HepG2 (cell line): ENCODE results near the gene CBFA2T2. TPM values are rescaled to one million over a fixed set of nuclear protein-coding genes. Genes with fewer than 3 reads are reported as not detected.

Experiments
- ATAC-seq: fragments of 200-7000 bp; cut with Tn5 transposase; 3 replicates; pipeline ENCODE4 v1.9.1; 2020; ENCODE audit warnings: mild to moderate bottlenecking, moderate library complexity
- BruUV-seq: library from RNA; stranded (reverse); fragments of 400-500 nt; replicated peaks from 2 replicates; lab custom pipeline; 2021; lab: Mats Ljungman, UMichigan
- CTCF ChIA-PET: fragments of 300-600 bp; formaldehyde crosslinking; extraction: SDS; loops from one replicate; lab custom pipeline; 2021; ENCODE audit warnings: low total read pairs, inconsistent platforms, low intra/inter-chr PET ratio; lab: Yijun Ruan, JAX
- POLR2A ChIA-PET: fragments of 350-600 bp; sonication (Branson Sonifier 250); formaldehyde crosslinking; loops from one replicate; lab custom pipeline; 2020; ENCODE audit warnings: antibody characterized with exemption, inconsistent platforms; lab: Yijun Ruan, JAX
- DNase-seq: peaks from one replicate; pipeline ENCODE4 v3.0.0-alpha.2; 2015; ENCODE audit warnings: low spot score
- FAIRE-seq: peaks from 3 replicates; lab custom pipeline; 2011; peaks lifted over from hg19 to GRCh38; lab: Jason Lieb, UNC
- H2AFZ ChIP-seq: one replicate; pipeline ENCODE4 v1.6.1; 2011; ENCODE audit warnings: low read length, inconsistent platforms
- H3K27ac ChIP-seq: fragments of 300-600 bp; 3 replicates; pipeline ENCODE4 v1.8.0; 2011; ENCODE audit warnings: mixed run types, mild to moderate bottlenecking, mixed read lengths, low read length, inconsistent platforms; ENCODE audit not compliant: insufficient read depth; ENCODE audit errors: extremely low read length
- H3K27me3 ChIP-seq, 2 experiments: fragments of 200-600 bp in 1 of 2; 2 replicates in 1 of 2; 3 replicates in 1 of 2; pipeline versions ENCODE4 v1.6.0 to v1.8.0; 2011; ENCODE audit warnings: low read length in 2 of 2, mild to moderate bottlenecking in 2 of 2, moderate library complexity in 2 of 2, inconsistent platforms in 1 of 2; ENCODE audit not compliant: insufficient read depth in 2 of 2, control insufficient read depth in 1 of 2
- H3K36me3 ChIP-seq, 2 experiments: fragments of 200-600 bp in 1 of 2; replicated peaks in 1 of 2; 2 replicates in 1 of 2; 3 replicates in 1 of 2; pipeline versions ENCODE4 v1.5.1 to v1.8.0; 2011; ENCODE audit warnings: low read length in 2 of 2, inconsistent platforms in 1 of 2; ENCODE audit not compliant: insufficient read depth in 2 of 2, control insufficient read depth in 1 of 2
- H3K4me1 ChIP-seq: 2 replicates; pipeline ENCODE4 v1.5.1; 2012; ENCODE audit warnings: low read length, inconsistent platforms; ENCODE audit not compliant: insufficient read depth
- H3K4me2 ChIP-seq: 2 replicates; pipeline ENCODE4 v1.6.0; 2011; ENCODE audit warnings: low read depth, low read length, inconsistent platforms
- H3K4me3 ChIP-seq, 3 experiments: fragments of 200-600 bp in 1 of 3; sonication (generic), shearing (Covaris generic) in 1 of 3; replicated peaks in 1 of 3; 2 replicates each; pipeline ENCODE4 v1.5.1; 2011 to 2016; ENCODE audit warnings: low read length in 3 of 3, inconsistent platforms in 2 of 3, low read depth in 2 of 3, mild to moderate bottlenecking in 2 of 3, control low read depth in 1 of 3, mixed read lengths in 1 of 3; ENCODE audit not compliant: insufficient read depth in 1 of 3
- H3K79me2 ChIP-seq: one replicate; pipeline ENCODE4 v1.6.1; 2011; ENCODE audit warnings: low read length, inconsistent platforms; ENCODE audit not compliant: insufficient read depth
- H3K9ac ChIP-seq: 2 replicates; pipeline ENCODE4 v1.6.0; 2011; ENCODE audit warnings: mild to moderate bottlenecking, low read depth, low read length, inconsistent platforms; ENCODE audit not compliant: insufficient read depth
- H3K9me3 ChIP-seq: 2 replicates; pipeline ENCODE4 v1.5.1; 2012; ENCODE audit warnings: mild to moderate bottlenecking, low read length
- H4K20me1 ChIP-seq: 2 replicates; pipeline ENCODE4 v1.6.0; 2011; ENCODE audit warnings: inconsistent platforms, mild to moderate bottlenecking, low read length, moderate library complexity; ENCODE audit not compliant: insufficient read depth
- CEBPB ChIP-seq: IDR thresholded peaks from 2 replicates; pipeline ENCODE4 v1.6.1; 2011; ENCODE audit warnings: low read depth, low read length, improper control_type of control experiment, borderline replicate concordance
- PTBP1 ChIP-seq: fragments of 200-400 bp; formaldehyde crosslinking; IDR thresholded peaks from 2 replicates; pipeline ENCODE4 v1.6.1; 2018; ENCODE audit warnings: low read length, low read depth; ENCODE audit not compliant: poor library complexity, severe bottlenecking
- RFXANK ChIP-seq: IDR thresholded peaks from 2 replicates; pipeline ENCODE4 v1.6.1; 2016
- SIX4 ChIP-seq: sonication (generic); formaldehyde crosslinking; IDR thresholded peaks from 2 replicates; pipeline ENCODE4 v1.4.0; 2020; ENCODE audit warnings: missing genetic modification reagents
- XRCC5 ChIP-seq: fragments of 200-400 bp; formaldehyde crosslinking; optimal IDR thresholded peaks from 2 replicates; pipeline ENCODE3; 2017; ENCODE audit warnings: mild to moderate bottlenecking, low read length
- ZMYM2 ChIP-seq: sonication (generic); formaldehyde crosslinking; IDR thresholded peaks from 2 replicates; pipeline ENCODE4 v1.8.0; 2022; ENCODE audit warnings: mild to moderate bottlenecking, missing genetic modification reagents
- ZMYM3 ChIP-seq: sonication (generic); formaldehyde crosslinking; IDR thresholded peaks from 2 replicates; pipeline ENCODE4 v1.5.1; 2020; ENCODE audit warnings: mild to moderate bottlenecking, missing genetic modification reagents
- ZNF205 ChIP-seq: IDR thresholded peaks from 2 replicates; pipeline ENCODE4 v1.6.1; 2018; ENCODE audit warnings: missing biosample characterization, missing genetic modification reagents
- ZNF775 ChIP-seq: sonication (generic); formaldehyde crosslinking; IDR thresholded peaks from 2 replicates; pipeline ENCODE4 v1.4.0; 2020; ENCODE audit warnings: missing genetic modification reagents, mild to moderate bottlenecking, moderate library complexity, borderline replicate concordance
- ZNF83 ChIP-seq: sonication (generic); formaldehyde crosslinking; IDR thresholded peaks from 2 replicates; pipeline ENCODE4 v1.4.0; 2020; ENCODE audit warnings: missing genetic modification reagents, mild to moderate bottlenecking, borderline replicate concordance
- ZSCAN25 ChIP-seq: sonication (generic); formaldehyde crosslinking; IDR thresholded peaks from 2 replicates; pipeline ENCODE4 v1.8.0; 2022; ENCODE audit warnings: mild to moderate bottlenecking, missing genetic modification reagents
- WGBS: methylation state at CpG from one replicate; pipeline ENCODE4 v1.1.6; 2017; ENCODE audit warnings: low lambda C conversion rate; 5-methylcytosine and 5-hydroxymethylcytosine counted together
- in situ Hi-C: cut with HindIII; loops from 2 replicates; pipeline ENCODE4 v1.10.0; 2017; ENCODE audit warnings: low pct_unique_long_range_greater_than_20kb; ENCODE audit not compliant: extremely low pct_ligation_motif_present
- intact Hi-C: fragments of 100-400 bp; cut with micrococcal nuclease; formaldehyde crosslinking; loops from one replicate; pipeline ENCODE4 v1.10.0; 2022; ENCODE audit not compliant: unreplicated experiment
- polyA plus RNA-seq, 8 experiments: library from polyadenylated mRNA; depleted of rRNA in 3 of 8; stranded (reverse) in 7 of 8; unstranded in 1 of 8; fragments of >200 nt; fragmentation: Illumina TruSeq in 4 of 8; extraction: Trizol in 4 of 8; gene quantifications; 2 replicates each; pipeline versions ENCODE4 v1.2.1 to v1.2.3, GENCODE V29; 2011 to 2016; ENCODE audit warnings: low read depth in 4 of 8, missing spikeins in 1 of 8, mixed read lengths in 1 of 8; ENCODE audit not compliant: insufficient read depth in 1 of 8
- total RNA-seq, 5 experiments: library from RNA; depleted of rRNA; stranded (reverse); fragments of >200 nt; fragmentation: Illumina TruSeq; extraction: Trizol; gene quantifications; 2 replicates each; pipeline ENCODE4 v1.2.3, GENCODE V29; 2016; ENCODE audit warnings: low read depth in 1 of 5
- TF ChIP-seq, protein P1 (sequence below): sonication (generic); formaldehyde crosslinking; conservative IDR thresholded peaks from 2 replicates; pipeline ENCODE4 v1.4.0; 2020; ENCODE audit warnings: missing genetic modification reagents
- TF ChIP-seq, protein P2 (sequence below): sonication (generic); formaldehyde crosslinking; IDR thresholded peaks from 2 replicates; pipeline ENCODE4 v1.5.1; 2020; ENCODE audit warnings: mild to moderate bottlenecking, missing genetic modification reagents, borderline replicate concordance
- TF ChIP-seq, protein P3 (sequence below): sonication (generic); formaldehyde crosslinking; IDR thresholded peaks from 2 replicates; pipeline ENCODE4 v1.8.0; 2022; ENCODE audit warnings: mild to moderate bottlenecking, missing genetic modification reagents; ENCODE audit not compliant: insufficient replicate concordance
- TF ChIP-seq, protein P4 (sequence below): IDR thresholded peaks from 2 replicates; pipeline ENCODE4 v1.6.1; 2012; ENCODE audit warnings: inconsistent platforms
- TF ChIP-seq, protein P5 (sequence below): IDR thresholded peaks from 2 replicates; pipeline ENCODE4 v1.6.1; 2016; ENCODE audit warnings: low read depth, control low read depth

The CBFA2T2 gene
- total and polyA plus RNA-seq, 2 of the 13 experiments (the other 11 are each of a cell fraction or from before 2014, with no cell fraction given): 6.3 to 21.2 TPM

DNA sequence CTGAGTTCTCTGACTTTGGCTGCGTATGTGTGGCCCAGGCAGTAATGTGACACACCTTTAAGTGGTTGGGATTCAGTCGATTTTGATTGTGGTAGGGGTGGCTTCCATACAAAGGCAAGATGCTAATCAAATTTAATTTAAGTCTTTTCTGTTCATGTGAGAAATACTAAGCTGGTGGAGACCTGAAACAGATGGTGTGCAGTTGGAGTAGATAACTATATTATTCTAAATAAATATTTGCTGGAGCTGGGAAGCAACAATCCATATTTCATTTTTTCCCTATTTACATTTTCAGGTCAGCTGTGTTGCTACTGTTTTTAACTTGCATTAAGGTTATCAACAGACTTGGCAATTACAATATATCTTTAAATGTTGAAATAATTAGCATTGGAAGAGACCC, 104.8 kb downstream of the CBFA2T2 start:
- H3K4me3 ChIP-seq: no peak overlapping the region
- CTCF ChIA-PET: no interaction called here
- no TSS peak for BruUV-seq
- TF ChIP-seq SIX4 (CRISPR knock-in tag) (no peak), ZSCAN25 (CRISPR knock-in tag) (no peak), XRCC5 (no peak), ZNF83 (CRISPR knock-in tag) (no peak), ZMYM2 (CRISPR knock-in tag) (no peak), PTBP1 (no peak), ZMYM3 (no peak), ZNF205 (CRISPR knock-in tag) (no peak), ZNF775 (CRISPR knock-in tag) (no peak), CEBPB (no peak), RFXANK (no peak)
- TF ChIP-seq, protein P1, sequence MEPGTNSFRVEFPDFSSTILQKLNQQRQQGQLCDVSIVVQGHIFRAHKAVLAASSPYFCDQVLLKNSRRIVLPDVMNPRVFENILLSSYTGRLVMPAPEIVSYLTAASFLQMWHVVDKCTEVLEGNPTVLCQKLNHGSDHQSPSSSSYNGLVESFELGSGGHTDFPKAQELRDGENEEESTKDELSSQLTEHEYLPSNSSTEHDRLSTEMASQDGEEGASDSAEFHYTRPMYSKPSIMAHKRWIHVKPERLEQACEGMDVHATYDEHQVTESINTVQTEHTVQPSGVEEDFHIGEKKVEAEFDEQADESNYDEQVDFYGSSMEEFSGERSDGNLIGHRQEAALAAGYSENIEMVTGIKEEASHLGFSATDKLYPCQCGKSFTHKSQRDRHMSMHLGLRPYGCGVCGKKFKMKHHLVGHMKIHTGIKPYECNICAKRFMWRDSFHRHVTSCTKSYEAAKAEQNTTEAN (CRISPR knock-in tag): no peak
- TF ChIP-seq, protein P2, sequence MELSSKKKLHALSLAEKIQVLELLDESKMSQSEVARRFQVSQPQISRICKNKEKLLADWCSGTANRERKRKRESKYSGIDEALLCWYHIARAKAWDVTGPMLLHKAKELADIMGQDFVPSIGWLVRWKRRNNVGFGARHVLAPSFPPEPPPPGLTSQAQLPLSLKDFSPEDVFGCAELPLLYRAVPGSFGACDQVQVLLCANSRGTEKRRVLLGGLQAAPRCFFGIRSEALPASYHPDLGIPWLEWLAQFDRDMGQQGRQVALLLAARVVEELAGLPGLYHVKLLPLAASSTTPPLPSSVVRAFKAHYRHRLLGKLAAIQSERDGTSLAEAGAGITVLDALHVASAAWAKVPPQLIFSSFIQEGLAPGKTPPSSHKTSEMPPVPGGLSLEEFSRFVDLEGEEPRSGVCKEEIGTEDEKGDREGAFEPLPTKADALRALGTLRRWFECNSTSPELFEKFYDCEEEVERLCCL: no peak
- TF ChIP-seq, protein P3, sequence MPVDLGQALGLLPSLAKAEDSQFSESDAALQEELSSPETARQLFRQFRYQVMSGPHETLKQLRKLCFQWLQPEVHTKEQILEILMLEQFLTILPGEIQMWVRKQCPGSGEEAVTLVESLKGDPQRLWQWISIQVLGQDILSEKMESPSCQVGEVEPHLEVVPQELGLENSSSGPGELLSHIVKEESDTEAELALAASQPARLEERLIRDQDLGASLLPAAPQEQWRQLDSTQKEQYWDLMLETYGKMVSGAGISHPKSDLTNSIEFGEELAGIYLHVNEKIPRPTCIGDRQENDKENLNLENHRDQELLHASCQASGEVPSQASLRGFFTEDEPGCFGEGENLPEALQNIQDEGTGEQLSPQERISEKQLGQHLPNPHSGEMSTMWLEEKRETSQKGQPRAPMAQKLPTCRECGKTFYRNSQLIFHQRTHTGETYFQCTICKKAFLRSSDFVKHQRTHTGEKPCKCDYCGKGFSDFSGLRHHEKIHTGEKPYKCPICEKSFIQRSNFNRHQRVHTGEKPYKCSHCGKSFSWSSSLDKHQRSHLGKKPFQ (CRISPR knock-in tag): no peak
- TF ChIP-seq, protein P4, sequence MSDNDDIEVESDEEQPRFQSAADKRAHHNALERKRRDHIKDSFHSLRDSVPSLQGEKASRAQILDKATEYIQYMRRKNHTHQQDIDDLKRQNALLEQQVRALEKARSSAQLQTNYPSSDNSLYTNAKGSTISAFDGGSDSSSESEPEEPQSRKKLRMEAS: no peak
- TF ChIP-seq, protein P5, sequence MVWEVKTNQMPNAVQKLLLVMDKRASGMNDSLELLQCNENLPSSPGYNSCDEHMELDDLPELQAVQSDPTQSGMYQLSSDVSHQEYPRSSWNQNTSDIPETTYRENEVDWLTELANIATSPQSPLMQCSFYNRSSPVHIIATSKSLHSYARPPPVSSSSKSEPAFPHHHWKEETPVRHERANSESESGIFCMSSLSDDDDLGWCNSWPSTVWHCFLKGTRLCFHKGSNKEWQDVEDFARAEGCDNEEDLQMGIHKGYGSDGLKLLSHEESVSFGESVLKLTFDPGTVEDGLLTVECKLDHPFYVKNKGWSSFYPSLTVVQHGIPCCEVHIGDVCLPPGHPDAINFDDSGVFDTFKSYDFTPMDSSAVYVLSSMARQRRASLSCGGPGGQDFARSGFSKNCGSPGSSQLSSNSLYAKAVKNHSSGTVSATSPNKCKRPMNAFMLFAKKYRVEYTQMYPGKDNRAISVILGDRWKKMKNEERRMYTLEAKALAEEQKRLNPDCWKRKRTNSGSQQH: no peak
- H3K27ac ChIP-seq: no peak overlapping the region
- in situ Hi-C loops (no loop called here), intact Hi-C loops (no loop called here)
- no peak for ATAC-seq
- H3K36me3 ChIP-seq: peaks cover 2 to 4% of the 10 kb centered on the region in 2 experiments; a peak in 4 of 5 replicates
- WGBS: 92% methylated on average over 2 of the region's 2 CpGs
- H3K4me2 ChIP-seq: no peak overlapping the region
- H4K20me1 ChIP-seq: no peaks in the 10 kb centered on the region
- POLR2A ChIA-PET: interaction anchor here (1.6 kb wide), 1 partner anchor 105 kb away, joined by 5 read pairs; the partner anchor contains the start of gene CBFA2T2
- no peaks in the 10 kb centered on the region for H3K4me1 ChIP-seq
- FAIRE-seq: no peak
- H3K9ac ChIP-seq: no peak overlapping the region
- H3K9me3 ChIP-seq: no peaks in the 10 kb centered on the region
- no peaks in the 10 kb centered on the region for H3K27me3 ChIP-seq
- no peak for DNase-seq
- H2AFZ ChIP-seq: no peak overlapping the region
- H3K79me2 ChIP-seq: no peaks in the 10 kb centered on the region
